Astrocyte (in vitro differentiated cells and primary cell): ENCODE data around the gene NRAP. TPM values are rescaled to one million over a fixed set of nuclear protein-coding genes. Genes with fewer than 3 reads are reported as not detected.

Experiments
- DNase-seq: peaks from one replicate; pipeline ENCODE4 v3.0.0-alpha.2; 2010; ENCODE audit warnings: low read depth
- FAIRE-seq: peaks from 2 replicates; lab custom pipeline; 2011; peaks lifted over from hg19 to GRCh38; lab: Jason Lieb, UNC
- H2AFZ ChIP-seq: 2 replicates; pipeline ENCODE4 v1.6.0; 2012; ENCODE audit warnings: low read depth, low read length, inconsistent platforms
- H3K27ac ChIP-seq: 2 replicates; pipeline ENCODE4 v1.5.1; 2011; ENCODE audit warnings: low read depth, low read length, inconsistent platforms
- H3K27me3 ChIP-seq: 2 replicates; pipeline ENCODE4 v1.6.0; 2011; ENCODE audit warnings: low read length, inconsistent platforms; ENCODE audit not compliant: insufficient read depth
- H3K36me3 ChIP-seq: 2 replicates; pipeline ENCODE4 v1.5.1; 2011; ENCODE audit warnings: low read length, inconsistent platforms; ENCODE audit not compliant: insufficient read depth
- H3K4me1 ChIP-seq: 2 replicates; pipeline ENCODE4 v1.5.1; 2011; ENCODE audit warnings: low read length, inconsistent platforms; ENCODE audit not compliant: insufficient read depth
- H3K4me2 ChIP-seq: 2 replicates; pipeline ENCODE4 v1.6.0; 2012; ENCODE audit warnings: low read length, inconsistent platforms
- H3K4me3 ChIP-seq: 2 replicates; pipeline ENCODE4 v1.5.1; 2011; ENCODE audit warnings: low read depth, mild to moderate bottlenecking, low read length, inconsistent platforms; ENCODE audit not compliant: insufficient read depth
- H3K79me2 ChIP-seq: 2 replicates; pipeline ENCODE4 v1.6.0; 2012; ENCODE audit warnings: mild to moderate bottlenecking, low read length, inconsistent platforms; ENCODE audit not compliant: insufficient read depth
- H3K9ac ChIP-seq: 2 replicates; pipeline ENCODE4 v1.6.0; 2012; ENCODE audit warnings: mild to moderate bottlenecking, low read length, inconsistent platforms
- H3K9me3 ChIP-seq: 2 replicates; pipeline ENCODE4 v1.5.1; 2012; ENCODE audit warnings: low read depth, mild to moderate bottlenecking, low read length, inconsistent platforms; ENCODE audit not compliant: insufficient read depth
- H4K20me1 ChIP-seq: 2 replicates; pipeline ENCODE4 v1.6.0; 2012; ENCODE audit warnings: low read length, inconsistent platforms; ENCODE audit not compliant: insufficient read depth
- H3K27ac Mint-ChIP-seq: one replicate; pipeline ENCODE4 v1.8.0; 2021; ENCODE audit warnings: mild to moderate bottlenecking, mixed read lengths; ENCODE audit not compliant: unreplicated experiment
- H3K27me3 Mint-ChIP-seq: one replicate; pipeline ENCODE4 v1.8.0; 2021; ENCODE audit warnings: low read depth, mixed read lengths; ENCODE audit not compliant: unreplicated experiment
- H3K36me3 Mint-ChIP-seq: one replicate; pipeline ENCODE4 v1.8.0; 2021; ENCODE audit warnings: low read depth, mixed read lengths; ENCODE audit not compliant: unreplicated experiment
- H3K4me1 Mint-ChIP-seq: one replicate; pipeline ENCODE4 v1.8.0; 2021; ENCODE audit warnings: low read depth, mixed read lengths; ENCODE audit not compliant: unreplicated experiment
- H3K4me3 Mint-ChIP-seq: one replicate; pipeline ENCODE4 v1.8.0; 2021; ENCODE audit warnings: mild to moderate bottlenecking, moderate library complexity, mixed read lengths; ENCODE audit not compliant: unreplicated experiment
- H3K9me3 Mint-ChIP-seq: one replicate; pipeline ENCODE4 v1.8.0; 2021; ENCODE audit warnings: mild to moderate bottlenecking, mixed read lengths; ENCODE audit not compliant: unreplicated experiment
- CTCF ChIP-seq: IDR thresholded peaks from 2 replicates; pipeline ENCODE4 v1.5.1; 2011; ENCODE audit warnings: low read depth, mild to moderate bottlenecking, inconsistent platforms, low read length, moderate library complexity; ENCODE audit not compliant: insufficient read depth
- EZH2 ChIP-seq: IDR thresholded peaks from 2 replicates; pipeline ENCODE4 v1.6.1; 2012; ENCODE audit warnings: mild to moderate bottlenecking, low read length, inconsistent platforms; ENCODE audit not compliant: insufficient read depth
- total RNA-seq: library from RNA; stranded (reverse); gene quantifications from 2 replicates; pipeline ENCODE4 v1.2.1, GENCODE V29; 2021

The NRAP gene
- total RNA-seq, 1 donor from 2014 or later: not detected

GRCh38 chr10:113648478-113648877 lies 15.4 kb downstream of the NRAP start:
- Histone ChIP-seq H3K27ac (no peak overlapping the region), H3K79me2 (no peaks in the 10 kb centered on the region), H3K27me3 (no peaks in the 10 kb centered on the region), H3K4me2 (no peak overlapping the region), H4K20me1 (no peaks in the 10 kb centered on the region), H3K9ac (no peak overlapping the region), H2AFZ (no peak overlapping the region), H3K4me1 (peaks cover 11% of the 10 kb centered on the region), H3K9me3 (no peaks in the 10 kb centered on the region), H3K36me3 (no peaks in the 10 kb centered on the region), H3K4me3 (no peak overlapping the region)
- no peaks in the 10 kb centered on the region for H3K27me3 Mint-ChIP-seq
- H3K9me3 Mint-ChIP-seq: no peaks in the 10 kb centered on the region
- peaks cover 14% of the 10 kb centered on the region for H3K4me1 Mint-ChIP-seq
- FAIRE-seq (no peak), DNase-seq (peak; percentile 4)
- H3K4me3 Mint-ChIP-seq: no peak overlapping the region
- no peaks in the 10 kb centered on the region for H3K36me3 Mint-ChIP-seq
- no peak overlapping the region for H3K27ac Mint-ChIP-seq
- no peak for TF ChIP-seq EZH2
- no peak for TF ChIP-seq CTCF

- Histone ChIP-seq H3K36me3 (no peaks in the 10 kb centered on the region), H3K4me2 (no peak overlapping the region), H3K27me3 (no peaks in the 10 kb centered on the region), H4K20me1 (no peaks in the 10 kb centered on the region), H3K9ac (no peak overlapping the region), H2AFZ (no peak overlapping the region), H3K9me3 (no peaks in the 10 kb centered on the region), H3K27ac (no peak overlapping the region), H3K4me3 (no peak overlapping the region), H3K4me1 (peaks cover 11% of the 10 kb centered on the region), H3K79me2 (no peaks in the 10 kb centered on the region)
- Mint-ChIP-seq H3K9me3 (no peaks in the 10 kb centered on the region), H3K4me3 (no peak overlapping the region), H3K4me1 (peaks cover 14% of the 10 kb centered on the region), H3K27me3 (peaks cover 1% of the 10 kb centered on the region), H3K27ac (no peak overlapping the region), H3K36me3 (no peaks in the 10 kb centered on the region)
- DNase-seq (no peak), FAIRE-seq (no peak)
- no peak for TF ChIP-seq EZH2
- no peak for TF ChIP-seq CTCF
Measured at GRCh38 chr10:113647812-113648211, 16.0 kb downstream of the NRAP start.

- FAIRE-seq (no peak), DNase-seq (no peak)
- Histone ChIP-seq H3K79me2 (no peaks in the 10 kb centered on the region), H3K4me1 (peaks cover 11% of the 10 kb centered on the region), H3K27me3 (no peaks in the 10 kb centered on the region), H4K20me1 (no peaks in the 10 kb centered on the region), H3K36me3 (no peaks in the 10 kb centered on the region), H3K27ac (no peak overlapping the region), H3K9ac (no peak overlapping the region), H2AFZ (no peak overlapping the region), H3K4me2 (no peak overlapping the region), H3K4me3 (no peak overlapping the region), H3K9me3 (no peaks in the 10 kb centered on the region)
- no peaks in the 10 kb centered on the region for H3K9me3 Mint-ChIP-seq
- no peak overlapping the region for H3K27ac Mint-ChIP-seq
- H3K36me3 Mint-ChIP-seq: no peaks in the 10 kb centered on the region
- peaks cover 14% of the 10 kb centered on the region for H3K4me1 Mint-ChIP-seq
- H3K27me3 Mint-ChIP-seq: peaks cover 2% of the 10 kb centered on the region
- no peak overlapping the region for H3K4me3 Mint-ChIP-seq
- no peak for TF ChIP-seq EZH2
- TF ChIP-seq CTCF: no peak
Measured at GRCh38 chr10:113646336-113647201, 17.3 kb downstream of the NRAP start.
